ENCODE data around the gene ZNF672. TPM values are rescaled to one million over a fixed set of nuclear protein-coding genes. Genes with fewer than 3 reads are reported as not detected.

ZNF672 gene
- polyA plus RNA-seq, 1 of the 3 experiments (the other 2 are of a cell fraction), result 14.2 TPM

DNA sequence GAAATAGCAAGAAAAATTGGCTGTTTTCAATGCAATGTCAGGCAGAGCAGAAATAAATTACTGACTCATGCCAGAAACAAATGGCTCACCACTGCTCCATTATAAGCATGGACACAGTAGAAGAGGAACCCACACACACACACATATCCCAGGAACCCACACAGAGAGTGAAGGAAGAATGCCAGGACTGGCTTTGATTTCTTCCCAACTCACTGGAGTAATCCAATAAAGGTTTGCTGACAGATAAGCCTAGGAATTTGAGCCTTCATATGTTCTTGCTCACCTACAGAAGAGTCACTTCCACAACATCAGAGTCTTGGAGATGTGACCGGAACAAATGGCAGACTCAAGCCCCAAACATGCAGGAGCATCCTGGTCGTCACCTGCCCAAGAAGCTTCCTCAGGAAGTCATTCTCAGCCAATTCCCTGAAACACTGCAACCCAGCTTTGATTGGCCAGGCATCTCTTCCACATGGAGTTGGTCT is 14.5 kb upstream of the ZNF672 start (continued):
- no peak; the same call in 1 of the 2 replicates for TF ChIP-seq MXI1 (IDR thresholded peaks at IDR 0.05; ENCODE audit: low read depth, low read length)
- TF ChIP-seq, protein P1, sequence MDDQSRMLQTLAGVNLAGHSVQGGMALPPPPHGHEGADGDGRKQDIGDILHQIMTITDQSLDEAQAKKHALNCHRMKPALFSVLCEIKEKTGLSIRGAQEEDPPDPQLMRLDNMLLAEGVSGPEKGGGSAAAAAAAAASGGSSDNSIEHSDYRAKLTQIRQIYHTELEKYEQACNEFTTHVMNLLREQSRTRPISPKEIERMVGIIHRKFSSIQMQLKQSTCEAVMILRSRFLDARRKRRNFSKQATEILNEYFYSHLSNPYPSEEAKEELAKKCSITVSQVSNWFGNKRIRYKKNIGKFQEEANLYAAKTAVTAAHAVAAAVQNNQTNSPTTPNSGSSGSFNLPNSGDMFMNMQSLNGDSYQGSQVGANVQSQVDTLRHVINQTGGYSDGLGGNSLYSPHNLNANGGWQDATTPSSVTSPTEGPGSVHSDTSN (IDR thresholded peaks at IDR 0.05), result peak; percentile 81
- peak; percentile 33; the same call in 1 of the 2 replicates for TF ChIP-seq GABPA (IDR thresholded peaks at IDR 0.05; ENCODE audit: low read depth)
- TF ChIP-seq, protein P2, sequence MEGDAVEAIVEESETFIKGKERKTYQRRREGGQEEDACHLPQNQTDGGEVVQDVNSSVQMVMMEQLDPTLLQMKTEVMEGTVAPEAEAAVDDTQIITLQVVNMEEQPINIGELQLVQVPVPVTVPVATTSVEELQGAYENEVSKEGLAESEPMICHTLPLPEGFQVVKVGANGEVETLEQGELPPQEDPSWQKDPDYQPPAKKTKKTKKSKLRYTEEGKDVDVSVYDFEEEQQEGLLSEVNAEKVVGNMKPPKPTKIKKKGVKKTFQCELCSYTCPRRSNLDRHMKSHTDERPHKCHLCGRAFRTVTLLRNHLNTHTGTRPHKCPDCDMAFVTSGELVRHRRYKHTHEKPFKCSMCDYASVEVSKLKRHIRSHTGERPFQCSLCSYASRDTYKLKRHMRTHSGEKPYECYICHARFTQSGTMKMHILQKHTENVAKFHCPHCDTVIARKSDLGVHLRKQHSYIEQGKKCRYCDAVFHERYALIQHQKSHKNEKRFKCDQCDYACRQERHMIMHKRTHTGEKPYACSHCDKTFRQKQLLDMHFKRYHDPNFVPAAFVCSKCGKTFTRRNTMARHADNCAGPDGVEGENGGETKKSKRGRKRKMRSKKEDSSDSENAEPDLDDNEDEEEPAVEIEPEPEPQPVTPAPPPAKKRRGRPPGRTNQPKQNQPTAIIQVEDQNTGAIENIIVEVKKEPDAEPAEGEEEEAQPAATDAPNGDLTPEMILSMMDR (IDR thresholded peaks at IDR 0.05), result no peak
- TF ChIP-seq, protein P3, sequence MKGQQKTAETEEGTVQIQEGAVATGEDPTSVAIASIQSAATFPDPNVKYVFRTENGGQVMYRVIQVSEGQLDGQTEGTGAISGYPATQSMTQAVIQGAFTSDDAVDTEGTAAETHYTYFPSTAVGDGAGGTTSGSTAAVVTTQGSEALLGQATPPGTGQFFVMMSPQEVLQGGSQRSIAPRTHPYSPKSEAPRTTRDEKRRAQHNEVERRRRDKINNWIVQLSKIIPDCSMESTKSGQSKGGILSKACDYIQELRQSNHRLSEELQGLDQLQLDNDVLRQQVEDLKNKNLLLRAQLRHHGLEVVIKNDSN (IDR thresholded peaks at IDR 0.05; ENCODE audit: borderline replicate concordance, low read depth), result no peak

DNA sequence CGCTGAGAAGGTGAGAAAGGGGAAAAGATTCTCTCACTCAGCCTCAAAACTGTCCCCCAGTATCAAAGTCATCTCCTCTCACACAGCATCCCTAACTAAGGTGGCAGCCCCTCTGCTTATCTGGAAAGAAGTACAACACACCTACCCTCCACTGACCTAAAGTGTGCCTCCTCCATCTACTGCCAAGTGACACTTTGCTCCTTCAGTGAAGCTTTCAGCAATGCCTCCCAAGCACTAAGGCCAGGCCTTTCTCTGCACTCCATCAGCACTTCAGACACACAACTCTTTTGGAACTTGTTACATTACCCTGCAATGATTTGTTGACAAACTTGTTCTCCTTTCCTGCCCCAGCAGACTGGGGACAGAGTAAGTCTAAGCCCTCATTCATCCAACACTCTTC is 13.7 kb upstream of the ZNF672 start:
- Histone ChIP-seq H3F3A (replicated peaks; ENCODE audit: insufficient read depth) (peaks cover 41% of the 10 kb centered on the region), H3K9ac (peak overlapping the region; percentile 82; the same call in 1 of the 2 replicates), H3K79me2 (ENCODE audit: insufficient read depth) (peaks cover 53% of the 10 kb centered on the region), H3K27me3 (ENCODE audit: insufficient read depth) (no peaks in the 10 kb centered on the region), H2AFZ (ENCODE audit: low read depth) (no peak overlapping the region), H4K20me1 (ENCODE audit: insufficient read depth) (peaks cover 6% of the 10 kb centered on the region; the same call in 1 of the 2 replicates), H3K4me3 (ENCODE audit: low read depth in 2 of 2, low read length in 1 of 2) (peak overlapping the region; percentile 72), H3K4me2 (peak overlapping the region; percentile 81), H3K36me3 (replicated peaks in 1 of 2; ENCODE audit: control insufficient read depth in 1 of 2, insufficient read depth in 2 of 2, low read length in 1 of 2) (peaks cover 14 to 21% of the 10 kb centered on the region in 2 experiments), H3K9me2 (no peaks in the 10 kb centered on the region), H3K4me1 (ENCODE audit: control insufficient read depth in 1 of 2, insufficient read depth in 2 of 2, low read depth in 1 of 2, low read length in 1 of 2) (peaks cover 37 to 48% of the 10 kb centered on the region in 2 experiments), H3K27ac (ENCODE audit: low read depth in 2 of 2, low read length in 1 of 2) (peak overlapping the region in 1 of 2 experiments; percentile 92; a peak in 2 of 4 replicates), H3K9me3 (no peaks in the 10 kb centered on the region)
- TF ChIP-seq, protein P4, sequence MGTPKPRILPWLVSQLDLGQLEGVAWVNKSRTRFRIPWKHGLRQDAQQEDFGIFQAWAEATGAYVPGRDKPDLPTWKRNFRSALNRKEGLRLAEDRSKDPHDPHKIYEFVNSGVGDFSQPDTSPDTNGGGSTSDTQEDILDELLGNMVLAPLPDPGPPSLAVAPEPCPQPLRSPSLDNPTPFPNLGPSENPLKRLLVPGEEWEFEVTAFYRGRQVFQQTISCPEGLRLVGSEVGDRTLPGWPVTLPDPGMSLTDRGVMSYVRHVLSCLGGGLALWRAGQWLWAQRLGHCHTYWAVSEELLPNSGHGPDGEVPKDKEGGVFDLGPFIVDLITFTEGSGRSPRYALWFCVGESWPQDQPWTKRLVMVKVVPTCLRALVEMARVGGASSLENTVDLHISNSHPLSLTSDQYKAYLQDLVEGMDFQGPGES (IDR thresholded peaks at IDR 0.05; ENCODE audit: low read depth, low read length), result no peak
- TF ChIP-seq TEAD4 (IDR thresholded peaks at IDR 0.05; ENCODE audit: borderline replicate concordance, insufficient read depth) (no peak), JUND (IDR thresholded peaks at IDR 0.05) (no peak), SIN3A (IDR thresholded peaks at IDR 0.05; ENCODE audit: borderline replicate concordance, low read depth, low read length) (no peak), NFIC (IDR thresholded peaks at IDR 0.05; ENCODE audit: borderline replicate concordance) (no peak), FOXM1 (IDR thresholded peaks at IDR 0.05; ENCODE audit: low read depth) (no peak), MXI1 (IDR thresholded peaks at IDR 0.05; ENCODE audit: low read depth, low read length) (no peak)
- TF ChIP-seq, protein P5, sequence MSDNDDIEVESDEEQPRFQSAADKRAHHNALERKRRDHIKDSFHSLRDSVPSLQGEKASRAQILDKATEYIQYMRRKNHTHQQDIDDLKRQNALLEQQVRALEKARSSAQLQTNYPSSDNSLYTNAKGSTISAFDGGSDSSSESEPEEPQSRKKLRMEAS (IDR thresholded peaks at IDR 0.05; ENCODE audit: low read depth), result no peak
- TF ChIP-seq, protein P6, sequence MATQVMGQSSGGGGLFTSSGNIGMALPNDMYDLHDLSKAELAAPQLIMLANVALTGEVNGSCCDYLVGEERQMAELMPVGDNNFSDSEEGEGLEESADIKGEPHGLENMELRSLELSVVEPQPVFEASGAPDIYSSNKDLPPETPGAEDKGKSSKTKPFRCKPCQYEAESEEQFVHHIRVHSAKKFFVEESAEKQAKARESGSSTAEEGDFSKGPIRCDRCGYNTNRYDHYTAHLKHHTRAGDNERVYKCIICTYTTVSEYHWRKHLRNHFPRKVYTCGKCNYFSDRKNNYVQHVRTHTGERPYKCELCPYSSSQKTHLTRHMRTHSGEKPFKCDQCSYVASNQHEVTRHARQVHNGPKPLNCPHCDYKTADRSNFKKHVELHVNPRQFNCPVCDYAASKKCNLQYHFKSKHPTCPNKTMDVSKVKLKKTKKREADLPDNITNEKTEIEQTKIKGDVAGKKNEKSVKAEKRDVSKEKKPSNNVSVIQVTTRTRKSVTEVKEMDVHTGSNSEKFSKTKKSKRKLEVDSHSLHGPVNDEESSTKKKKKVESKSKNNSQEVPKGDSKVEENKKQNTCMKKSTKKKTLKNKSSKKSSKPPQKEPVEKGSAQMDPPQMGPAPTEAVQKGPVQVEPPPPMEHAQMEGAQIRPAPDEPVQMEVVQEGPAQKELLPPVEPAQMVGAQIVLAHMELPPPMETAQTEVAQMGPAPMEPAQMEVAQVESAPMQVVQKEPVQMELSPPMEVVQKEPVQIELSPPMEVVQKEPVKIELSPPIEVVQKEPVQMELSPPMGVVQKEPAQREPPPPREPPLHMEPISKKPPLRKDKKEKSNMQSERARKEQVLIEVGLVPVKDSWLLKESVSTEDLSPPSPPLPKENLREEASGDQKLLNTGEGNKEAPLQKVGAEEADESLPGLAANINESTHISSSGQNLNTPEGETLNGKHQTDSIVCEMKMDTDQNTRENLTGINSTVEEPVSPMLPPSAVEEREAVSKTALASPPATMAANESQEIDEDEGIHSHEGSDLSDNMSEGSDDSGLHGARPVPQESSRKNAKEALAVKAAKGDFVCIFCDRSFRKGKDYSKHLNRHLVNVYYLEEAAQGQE (IDR thresholded peaks at IDR 0.05; ENCODE audit: low read depth, low read length), result no peak
- no peak for DNase-seq
- WGBS (ENCODE audit: low lambda C conversion rate), result 100% methylated on average over 1 of the region's 1 CpG
- ChIA-PET CTCF (interaction anchor here (1.2 to 5.0 kb wide), 2 partner anchors 17 kb away, joined by 5 to 24 read pairs; no protein-coding TSS in a partner anchor), POLR2A (interaction anchor here (3.5 kb wide), 1 partner anchor 14 kb away, joined by 20 read pairs; the partner anchor contains the start of gene ZNF672)

All from SK-N-SH (cell line).